ENCODE data around the gene TPTE.
"Not testable (repeated sequence)": the region's sequence is repeated elsewhere in the genome, so short reads cannot be mapped to it uniquely, and the experiment has no call there.

TPTE gene

GRCh38 chr21:10616535-10616934 lies 95.2 kb downstream of the TPTE start:
- no peak for DNase-seq (ENCODE audit: low read depth in 1 of 2, low spot score in 1 of 2)

GRCh38 chr21:10617133-10617752 lies 95.9 kb downstream of the TPTE start:
- not testable (repeated sequence) for DNase-seq (ENCODE audit: low read depth in 1 of 2, low spot score in 1 of 2)

- no peak for DNase-seq (ENCODE audit: low read depth in 1 of 2, low spot score in 1 of 2)
These were observed 106.0 kb downstream of the TPTE start for GRCh38 chr21:10627316-10627863.

GRCh38 chr21:10629239-10629638 lies 107.9 kb downstream of the TPTE start:
- not testable (repeated sequence) for DNase-seq (ENCODE audit: low read depth in 1 of 2, low spot score in 1 of 2)

- not testable (repeated sequence) for DNase-seq (ENCODE audit: low read depth in 1 of 2, low spot score in 1 of 2)
These were observed 109.4 kb downstream of the TPTE start for GRCh38 chr21:10630829-10631228.

- DNase-seq (ENCODE audit: low read depth in 1 of 2, low spot score in 1 of 2): not testable (repeated sequence)
These were observed 109.9 kb downstream of the TPTE start for GRCh38 chr21:10631316-10631715.

GRCh38 chr21:10638144-10638543 lies 116.8 kb downstream of the TPTE start:
- not testable (repeated sequence) for DNase-seq (ENCODE audit: low read depth in 1 of 2, low spot score in 1 of 2)

- DNase-seq (ENCODE audit: low read depth in 1 of 2, low spot score in 1 of 2): no peak
These were observed 117.7 kb downstream of the TPTE start for GRCh38 chr21:10639123-10639522.

- DNase-seq (ENCODE audit: low read depth in 1 of 2, low spot score in 1 of 2): not testable (repeated sequence)
These were observed 118.4 kb downstream of the TPTE start for GRCh38 chr21:10639746-10640145.

- no peak for DNase-seq (ENCODE audit: low read depth in 1 of 2, low spot score in 1 of 2)
These were observed 119.1 kb downstream of the TPTE start for GRCh38 chr21:10640446-10640845.

GRCh38 chr21:10641107-10641506 lies 119.7 kb downstream of the TPTE start:
- no peak for DNase-seq (ENCODE audit: low read depth in 1 of 2, low spot score in 1 of 2)

- DNase-seq (ENCODE audit: low read depth in 1 of 2, low spot score in 1 of 2): not testable (repeated sequence)
These were observed 124.3 kb downstream of the TPTE start for GRCh38 chr21:10645667-10646066.

- DNase-seq (ENCODE audit: low read depth in 1 of 2, low spot score in 1 of 2): not testable (repeated sequence)
These were observed 128.2 kb downstream of the TPTE start for GRCh38 chr21:10649350-10650149.

- DNase-seq (ENCODE audit: low read depth in 1 of 2, low spot score in 1 of 2): not testable (repeated sequence)
These were observed 128.9 kb downstream of the TPTE start for GRCh38 chr21:10650297-10650696.

Measured in activated T-helper 1 cell treated with anti-CD3 and anti-CD28 coated beads, Interleukin-2, amount 50 U/mL, for 16 hours (primary cell).